Measurements from ENCODE around the gene ADAMTS18. TPM values are rescaled to one million over a fixed set of nuclear protein-coding genes. Genes with fewer than 3 reads are reported as not detected.

The ADAMTS18 gene
- total RNA-seq, 4 donors from 2014 or later, result 0.15 to 5.6 (median 0.19) TPM; not detected in 1

GRCh38 chr16:77409311-77409710 is 25.5 kb downstream of the ADAMTS18 start:
- Histone ChIP-seq H3K27me3 (peaks cover 3% of the 10 kb centered on the region), H3K4me3 (no peak overlapping the region), H3K27ac (no peak overlapping the region), H3K4me1 (no peaks in the 10 kb centered on the region), H3K9me3 (peaks cover 0 to 13% (median 0%) of the 10 kb centered on the region in 3 donors), H3K36me3 (no peaks in the 10 kb centered on the region)
- WGBS, 2 donors (ENCODE audit: low coverage in 1 of 2), result 27 to 66% methylated on average over 5 of the region's 5 CpGs
- ATAC-seq, result no peak
- TF ChIP-seq CTCF (IDR thresholded peaks at IDR 0.05) (no peak), POLR2A (IDR thresholded peaks at IDR 0.05) (no peak), EP300 (IDR thresholded peaks at IDR 0.05) (no peak), POLR2AphosphoS5 (IDR thresholded peaks at IDR 0.05) (no peak)

DNA sequence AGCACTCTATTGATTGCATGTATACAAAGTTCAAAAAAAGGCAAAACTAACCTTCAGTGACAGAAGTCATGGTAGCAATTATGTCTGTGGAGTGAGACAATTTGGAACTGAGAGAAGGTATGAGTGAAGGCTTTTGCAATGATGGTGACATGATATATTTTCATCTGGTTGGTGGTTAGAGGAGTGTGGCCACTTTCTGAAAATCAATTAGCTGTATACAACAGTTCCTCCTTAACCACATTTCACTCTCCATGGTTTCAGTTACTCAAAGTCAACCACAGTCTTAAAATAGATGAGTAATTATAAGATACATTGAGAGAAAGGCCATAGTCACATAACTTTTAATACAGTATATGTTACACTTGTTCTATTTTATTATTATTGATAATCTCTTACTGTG is 26.2 kb downstream of the ADAMTS18 start:
- H3K4me1 ChIP-seq, result no peaks in the 10 kb centered on the region
- H3K27ac ChIP-seq, result no peak overlapping the region
- ATAC-seq, result no peak
- no peaks in the 10 kb centered on the region for H3K36me3 ChIP-seq
- peaks cover 3% of the 10 kb centered on the region for H3K27me3 ChIP-seq
- peaks cover 0 to 13% (median 0%) of the 10 kb centered on the region in 3 donors for H3K9me3 ChIP-seq
- TF ChIP-seq POLR2AphosphoS5 (IDR thresholded peaks at IDR 0.05) (no peak), POLR2A (IDR thresholded peaks at IDR 0.05) (no peak), CTCF (IDR thresholded peaks at IDR 0.05) (no peak), EP300 (IDR thresholded peaks at IDR 0.05) (no peak)
- H3K4me3 ChIP-seq, result no peak overlapping the region

GRCh38 chr16:77406680-77407079 is 28.2 kb downstream of the ADAMTS18 start:
- peaks cover 3% of the 10 kb centered on the region for H3K27me3 ChIP-seq
- H3K4me1 ChIP-seq, result no peaks in the 10 kb centered on the region
- 89 to 95% methylated on average over 1 of the region's 1 CpG for WGBS, 2 donors (ENCODE audit: low coverage in 1 of 2)
- no peak for ATAC-seq
- TF ChIP-seq EP300 (IDR thresholded peaks at IDR 0.05), result no peak
- no peak for TF ChIP-seq POLR2A (IDR thresholded peaks at IDR 0.05)
- no peak for TF ChIP-seq CTCF (IDR thresholded peaks at IDR 0.05)
- no peak for TF ChIP-seq POLR2AphosphoS5 (IDR thresholded peaks at IDR 0.05)
- no peak overlapping the region for H3K4me3 ChIP-seq
- no peaks in the 10 kb centered on the region for H3K36me3 ChIP-seq
- peaks cover 0 to 13% (median 0%) of the 10 kb centered on the region in 3 donors for H3K9me3 ChIP-seq
- H3K27ac ChIP-seq, result no peak overlapping the region

GRCh38 chr16:77404775-77405174 is 30.1 kb downstream of the ADAMTS18 start:
- Histone ChIP-seq H3K9me3 (peaks cover 0 to 13% (median 0%) of the 10 kb centered on the region in 3 donors), H3K36me3 (no peaks in the 10 kb centered on the region), H3K4me1 (no peaks in the 10 kb centered on the region), H3K27ac (no peak overlapping the region), H3K4me3 (no peak overlapping the region), H3K27me3 (peaks cover 8% of the 10 kb centered on the region)
- no peak for ATAC-seq
- 50 to 100% methylated on average over 1 of the region's 1 CpG for WGBS, 2 donors (ENCODE audit: low coverage in 1 of 2)
- no peak for TF ChIP-seq EP300 (IDR thresholded peaks at IDR 0.05)
- no peak for TF ChIP-seq CTCF (IDR thresholded peaks at IDR 0.05)
- no peak for TF ChIP-seq POLR2A (IDR thresholded peaks at IDR 0.05)
- no peak for TF ChIP-seq POLR2AphosphoS5 (IDR thresholded peaks at IDR 0.05)

GRCh38 chr16:77403732-77404131 is 31.1 kb downstream of the ADAMTS18 start:
- H3K9me3 ChIP-seq, result peaks cover 0 to 13% (median 0%) of the 10 kb centered on the region in 3 donors
- WGBS, 2 donors (ENCODE audit: low coverage in 1 of 2), result 37% methylated on average over 2 of the region's 2 CpGs; no CpG with 5 or more reads in 1 of the 2 donors
- TF ChIP-seq CTCF (IDR thresholded peaks at IDR 0.05) (no peak), EP300 (IDR thresholded peaks at IDR 0.05) (no peak), POLR2AphosphoS5 (IDR thresholded peaks at IDR 0.05) (no peak), POLR2A (IDR thresholded peaks at IDR 0.05) (no peak)
- H3K4me3 ChIP-seq, result no peak overlapping the region
- no peak overlapping the region for H3K27ac ChIP-seq
- H3K27me3 ChIP-seq, result peaks cover 8% of the 10 kb centered on the region
- no peaks in the 10 kb centered on the region for H3K36me3 ChIP-seq
- no peaks in the 10 kb centered on the region for H3K4me1 ChIP-seq
- ATAC-seq, result no peak
